G401 (cell line): Measurements from ENCODE around the gene CAMK2B. TPM values are rescaled to one million over a fixed set of nuclear protein-coding genes. Genes with fewer than 3 reads are reported as not detected.

Experiments
- DNase-seq: peaks from one replicate; pipeline ENCODE4 v3.0.0-alpha.2; 2015; ENCODE audit warnings: low spot score
- in situ Hi-C: cut with HindIII; loops from 2 replicates; pipeline ENCODE4 v1.10.0; 2016; ENCODE audit warnings: low sequenced_read_pairs, mixed read lengths
- total RNA-seq: library from RNA; depleted of rRNA; stranded (reverse); fragments of >200 nt; shearing (Covaris generic); gene quantifications from 2 replicates; pipeline ENCODE4 v1.2.3, GENCODE V29; 2014

The CAMK2B gene
- total RNA-seq, 1 experiment from 2014 or later: 2.2 TPM

DNA sequence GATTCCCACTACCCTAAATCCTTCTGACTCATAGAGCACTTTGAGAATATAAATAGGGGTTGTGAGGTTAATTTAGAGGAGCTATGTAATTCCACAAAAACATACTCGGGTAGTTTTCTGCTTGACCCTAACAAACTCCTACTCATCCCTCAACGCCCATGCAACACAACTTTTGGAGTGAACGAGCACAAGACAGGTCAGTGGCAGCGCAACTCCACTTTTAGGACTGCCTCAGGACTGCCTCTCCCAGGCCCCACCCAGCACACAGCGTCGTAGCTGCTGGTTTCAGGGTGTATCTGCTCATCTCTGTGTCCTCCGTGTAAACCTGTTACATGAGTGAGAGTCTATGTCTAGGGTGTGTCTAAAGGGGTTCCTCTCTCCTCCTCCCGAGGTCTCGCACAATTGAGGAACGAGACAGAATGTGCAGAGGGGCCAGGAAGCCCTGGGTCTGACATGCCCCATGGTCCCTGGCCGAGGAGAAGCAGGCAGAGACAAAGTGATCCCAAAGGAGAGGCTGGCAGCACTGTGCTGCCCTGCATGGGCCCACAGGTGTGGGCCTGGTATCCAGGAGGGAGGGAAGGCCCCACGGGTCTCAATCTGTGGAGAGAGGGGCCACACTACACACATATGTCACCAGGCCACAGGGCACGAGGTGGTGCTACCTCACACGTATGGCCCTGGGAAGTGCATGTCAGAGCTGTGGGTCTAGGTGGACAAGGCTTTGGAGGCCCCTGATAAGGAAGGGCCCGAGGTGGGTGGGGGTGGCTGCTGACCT lies 45.5 kb downstream of the CAMK2B start:
- in situ Hi-C loops: no loop called here
- no peak for DNase-seq

- in situ Hi-C loops: no loop called here
- DNase-seq: no peak
Observed at GRCh38 chr7:44279286-44279685, 46.1 kb downstream of the CAMK2B start.

- in situ Hi-C loops: no loop called here
- DNase-seq: no peak
Observed at GRCh38 chr7:44278451-44279161, 46.8 kb downstream of the CAMK2B start.

GRCh38 chr7:44277851-44278250 lies 47.5 kb downstream of the CAMK2B start:
- in situ Hi-C loops: no loop called here
- no peak for DNase-seq

GRCh38 chr7:44277391-44277790 lies 48.0 kb downstream of the CAMK2B start:
- in situ Hi-C loops: no loop called here
- DNase-seq: no peak

DNA sequence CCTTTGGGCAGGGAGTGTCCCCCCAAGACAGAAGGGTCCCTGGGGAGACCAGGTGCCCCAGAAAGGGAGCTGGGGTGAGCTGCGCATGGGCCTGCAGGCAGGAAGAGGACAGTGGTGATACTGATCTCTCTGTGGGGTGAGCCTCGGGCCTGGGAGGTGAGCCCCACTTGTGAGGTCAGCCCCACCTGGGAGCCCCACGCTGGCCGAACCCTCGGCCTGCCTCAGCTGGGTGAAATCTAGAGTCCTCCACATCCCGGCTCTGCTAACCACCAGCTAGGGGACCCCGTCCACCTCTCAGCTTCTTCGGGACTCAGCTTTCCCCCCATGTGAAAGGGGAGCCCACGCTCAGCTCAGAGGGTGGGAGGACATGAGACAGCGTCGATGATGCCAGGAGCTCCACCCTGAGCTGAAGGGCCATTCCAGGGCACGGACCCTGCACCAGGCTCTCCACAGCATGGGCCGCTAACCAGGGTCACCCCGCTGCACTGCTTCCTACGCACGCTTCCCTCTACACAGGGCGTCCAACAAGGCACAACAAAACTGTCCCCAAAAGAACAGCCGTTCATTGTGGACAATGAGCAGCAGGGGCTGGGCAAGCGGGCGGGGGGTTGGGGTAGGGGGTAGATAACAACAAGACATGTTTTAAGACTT lies 48.7 kb downstream of the CAMK2B start:
- DNase-seq: peak; percentile 17
- in situ Hi-C loops: no loop called here

- DNase-seq: no peak
- in situ Hi-C loops: no loop called here
Observed at GRCh38 chr7:44275957-44276570, 49.3 kb downstream of the CAMK2B start.

DNA sequence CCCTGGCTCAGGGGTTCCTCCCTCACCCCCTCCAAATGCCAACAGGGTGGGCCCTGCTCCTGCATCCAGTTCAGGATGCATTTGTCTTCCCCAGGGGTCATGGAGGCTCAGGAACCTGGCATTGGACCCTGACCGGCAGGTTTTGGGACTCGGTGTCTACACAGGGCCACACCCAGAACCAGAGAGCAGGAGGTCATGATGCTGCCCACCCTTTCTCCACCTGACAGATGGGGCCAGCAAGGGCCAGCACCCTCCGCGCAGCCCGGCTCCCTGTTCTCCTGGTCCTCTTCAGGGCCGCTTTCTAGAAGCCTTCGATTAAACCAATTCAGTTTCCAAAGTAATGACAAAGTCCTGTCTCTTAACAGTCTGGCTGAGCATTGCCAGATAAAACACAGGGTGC lies 50.2 kb downstream of the CAMK2B start:
- DNase-seq: no peak
- in situ Hi-C loops: no loop called here

- no peak for DNase-seq
- in situ Hi-C loops: no loop called here
Observed at GRCh38 chr7:44274623-44274975, 50.8 kb downstream of the CAMK2B start.

- DNase-seq: no peak
- in situ Hi-C loops: no loop called here
Observed at GRCh38 chr7:44273681-44274622, 51.4 kb downstream of the CAMK2B start.

DNA sequence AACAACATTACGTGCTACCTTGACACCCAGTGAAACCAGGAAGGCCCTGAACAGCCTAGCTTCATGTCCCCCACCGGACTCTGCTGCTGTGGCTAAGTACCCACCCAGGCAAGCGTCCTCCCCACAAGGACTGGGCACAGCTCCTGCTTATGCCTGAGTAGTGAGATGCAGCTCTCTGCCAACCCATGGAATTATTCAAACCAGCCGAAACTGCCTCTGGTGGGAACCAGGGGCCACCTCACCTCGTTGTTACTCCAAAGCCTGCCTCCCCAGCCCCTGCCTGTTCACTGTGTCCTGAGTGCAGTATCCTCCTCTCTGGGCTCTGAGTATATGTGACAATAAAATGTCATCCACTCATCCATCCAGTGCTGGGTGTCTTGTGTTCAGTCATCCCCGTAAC lies 52.4 kb downstream of the CAMK2B start:
- in situ Hi-C loops: no loop called here
- no peak for DNase-seq

DNA sequence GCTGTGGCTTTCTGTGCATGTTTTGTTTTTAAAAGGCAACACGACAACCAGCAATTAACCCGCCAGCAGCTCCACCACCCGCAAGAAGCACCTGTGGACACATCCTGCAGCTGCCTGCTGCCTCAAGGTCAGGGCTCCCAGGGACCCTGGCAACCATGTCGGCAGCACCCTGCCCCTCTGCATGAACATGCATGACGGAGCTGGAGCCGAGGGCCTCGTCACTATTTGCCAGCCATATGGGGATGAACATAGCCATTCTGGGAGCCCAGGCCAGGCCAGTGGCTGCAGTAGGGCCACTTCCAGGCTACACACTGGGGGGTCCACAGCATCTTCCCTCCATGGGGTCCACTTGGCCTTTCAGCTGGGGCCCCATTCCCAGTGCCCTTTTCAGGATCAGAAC lies 52.9 kb downstream of the CAMK2B start:
- in situ Hi-C loops: no loop called here
- DNase-seq: no peak

GRCh38 chr7:44269943-44270493 lies 55.4 kb downstream of the CAMK2B start:
- in situ Hi-C loops: no loop called here
- DNase-seq: no peak

DNA sequence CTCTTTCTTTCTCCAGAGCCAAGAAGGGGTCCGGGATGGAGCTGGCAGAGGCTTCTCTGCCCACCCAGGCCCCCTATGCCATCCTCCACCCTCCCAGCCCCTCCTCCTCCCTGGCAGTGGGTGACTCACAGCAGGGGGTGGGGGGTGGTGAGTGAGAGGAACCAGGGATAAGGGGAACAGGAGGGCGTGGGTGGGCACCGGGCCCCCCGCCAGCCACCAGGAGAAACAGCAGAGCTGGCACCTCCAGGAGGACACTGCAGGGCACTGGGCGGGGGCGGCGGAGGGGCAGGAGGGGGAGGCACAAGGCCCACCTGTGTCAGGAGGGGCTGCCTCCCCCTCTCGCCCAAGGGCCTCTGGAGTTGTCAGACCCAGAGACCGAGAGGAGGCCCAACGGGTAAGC lies 56.0 kb downstream of the CAMK2B start:
- in situ Hi-C loops: no loop called here
- DNase-seq: no peak

- in situ Hi-C loops: no loop called here
- peak; percentile 93 for DNase-seq
Observed at GRCh38 chr7:44268671-44269070, 56.7 kb downstream of the CAMK2B start.

DNA sequence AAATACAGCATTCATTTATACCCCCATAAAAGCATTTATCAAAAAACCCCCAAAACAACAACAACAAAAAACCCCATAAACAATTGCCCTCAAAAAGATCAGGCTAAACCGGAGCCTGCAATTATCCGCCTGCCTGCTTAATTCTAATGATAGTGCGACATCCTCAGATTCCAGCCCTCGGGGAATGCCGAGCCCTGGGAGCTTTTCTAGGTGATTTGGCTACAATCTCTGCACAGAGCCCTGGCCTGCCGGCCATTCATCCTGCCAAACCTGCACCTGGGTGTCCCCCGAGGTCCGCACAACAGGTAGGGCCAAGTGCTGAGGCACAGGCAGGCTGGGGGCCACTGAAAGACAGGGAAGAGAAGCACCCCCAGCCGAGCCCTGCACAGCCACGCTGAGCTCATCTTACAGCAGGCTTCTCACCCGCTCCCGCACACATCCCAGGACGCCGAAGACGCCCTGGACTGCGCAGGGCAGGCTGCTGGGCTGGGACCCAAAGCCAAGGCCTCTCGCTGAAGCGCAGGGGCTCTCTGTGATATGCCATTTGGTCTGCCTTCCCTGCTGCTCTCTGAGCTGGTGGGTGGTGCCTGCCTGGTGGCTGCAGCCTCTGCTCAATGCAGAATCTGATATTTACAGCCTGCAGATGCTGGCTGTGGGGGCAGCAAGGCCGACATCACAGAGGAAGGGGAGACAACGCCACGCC lies 57.5 kb downstream of the CAMK2B start:
- in situ Hi-C loops: no loop called here
- DNase-seq: peak; percentile 70

DNA sequence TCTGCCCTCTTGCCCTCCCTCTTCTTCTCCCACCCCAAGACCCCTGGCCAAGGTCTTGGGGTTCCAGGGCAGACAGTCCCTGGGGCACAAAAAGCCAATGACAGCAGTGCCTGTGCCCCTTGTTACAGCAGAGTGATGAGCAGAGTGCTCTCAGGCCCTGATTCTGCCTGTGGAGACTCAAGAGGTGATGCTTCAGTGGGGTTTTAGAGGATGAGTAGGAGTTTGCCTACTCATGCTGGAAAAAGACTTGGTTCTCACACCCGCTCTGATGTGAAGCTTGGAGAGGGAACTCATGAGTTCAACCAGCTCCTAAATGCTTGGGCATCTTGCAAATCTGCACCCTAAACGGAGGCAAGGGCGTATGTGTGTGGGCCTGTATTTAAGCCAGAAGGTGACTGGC lies 58.2 kb downstream of the CAMK2B start:
- in situ Hi-C loops: no loop called here
- DNase-seq: peak; percentile 36

DNA sequence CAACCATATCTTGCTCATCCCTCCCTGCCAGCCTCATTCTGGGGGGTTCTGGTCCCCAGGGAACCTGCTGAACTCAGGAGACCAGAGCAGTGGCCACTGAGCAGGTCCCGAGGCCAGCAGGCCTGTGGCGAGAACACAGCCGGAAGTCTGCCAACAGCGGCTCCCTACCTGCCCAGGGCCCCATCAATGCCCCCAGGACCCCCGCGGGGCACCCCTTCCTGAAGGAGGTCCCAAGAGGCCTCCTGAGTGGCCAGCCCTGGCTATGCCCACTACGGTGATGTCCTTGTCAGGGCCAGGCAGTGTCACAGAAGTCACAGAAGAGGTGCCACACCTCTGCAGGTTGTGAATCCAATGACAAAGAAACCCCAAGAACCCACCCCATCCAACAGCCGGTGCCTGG lies 58.9 kb downstream of the CAMK2B start:
- in situ Hi-C loops: no loop called here
- no peak for DNase-seq
